Measurements from ENCODE around the gene SERPINC1.
"Not testable (repeated sequence)": the region's sequence is repeated elsewhere in the genome, so short reads cannot be mapped to it uniquely, and the experiment has no call there.

The SERPINC1 gene
- 0.21 to 0.24 reads per million in 2 donors for total RNA-seq

GRCh38 chr1:173917149-173917548 lies at the start of gene SERPINC1:
TSS of gene SERPINC1 (minus strand) at chr1:173917327. CDS start at chr1:173917259, 68 bp downstream.
- no peak for DNase-seq

GRCh38 chr1:173965896-173966295 lies 48.8 kb upstream of the SERPINC1 start:
- DNase-seq = not testable (repeated sequence)

- no peak for DNase-seq
Measured at GRCh38 chr1:173963477-173963876, 46.4 kb upstream of the SERPINC1 start.

- DNase-seq = no peak
Measured at GRCh38 chr1:173960625-173961024, 43.5 kb upstream of the SERPINC1 start.

GRCh38 chr1:173954179-173954578 lies 37.1 kb upstream of the SERPINC1 start:
- no peak for DNase-seq

GRCh38 chr1:173948594-173948993 lies 31.5 kb upstream of the SERPINC1 start:
- no peak for DNase-seq

- DNase-seq = no peak
Measured at GRCh38 chr1:173946380-173946921, 29.3 kb upstream of the SERPINC1 start.

GRCh38 chr1:173937062-173937461 lies 19.9 kb upstream of the SERPINC1 start:
- no peak for DNase-seq

GRCh38 chr1:173934440-173934839 lies 17.3 kb upstream of the SERPINC1 start:
- DNase-seq = no peak

GRCh38 chr1:173930541-173930940 lies 13.4 kb upstream of the SERPINC1 start:
- not testable (repeated sequence) for DNase-seq

GRCh38 chr1:173925306-173926242 lies 8.4 kb upstream of the SERPINC1 start:
- DNase-seq = no peak

- DNase-seq = no peak
Measured at GRCh38 chr1:173920861-173921260, 3.7 kb upstream of the SERPINC1 start.

- DNase-seq = no peak
Measured at GRCh38 chr1:173917635-173918493, 737 bp upstream of the SERPINC1 start.

- no peak for DNase-seq
Measured at GRCh38 chr1:173916667-173917066, 460 bp downstream of the SERPINC1 start.

- no peak for DNase-seq
Measured at GRCh38 chr1:173915596-173915995, 1.5 kb downstream of the SERPINC1 start.

GRCh38 chr1:173914366-173914871 lies 2.7 kb downstream of the SERPINC1 start:
- peak; percentile 5 for DNase-seq

- no peak for DNase-seq
Measured at GRCh38 chr1:173913111-173913510, 4.0 kb downstream of the SERPINC1 start.

GRCh38 chr1:173903827-173904531 lies 13.1 kb downstream of the SERPINC1 start:
- no peak for DNase-seq

- no peak for DNase-seq
Measured at GRCh38 chr1:173900992-173901391, 16.1 kb downstream of the SERPINC1 start.

- DNase-seq = no peak
Measured at GRCh38 chr1:173900427-173900826, 16.7 kb downstream of the SERPINC1 start.

- DNase-seq = no peak
Measured at GRCh38 chr1:173894189-173894588, 22.9 kb downstream of the SERPINC1 start.

GRCh38 chr1:173893611-173894010 lies 23.5 kb downstream of the SERPINC1 start:
- DNase-seq = no peak
